HEK293T (cell line): ENCODE data around the gene ANTXR2.

Experiments
- CTCF ChIA-PET: fragments of 350-600 bp; formaldehyde crosslinking; extraction: SDS; loops from one replicate; lab custom pipeline; 2021; ENCODE audit warnings: antibody characterized with exemption, inconsistent platforms; lab: Yijun Ruan, JAX
- POLR2A ChIA-PET: fragments of 350-600 bp; formaldehyde crosslinking; extraction: SDS; loops from one replicate; lab custom pipeline; 2020; ENCODE audit warnings: antibody characterized with exemption, inconsistent platforms; lab: Yijun Ruan, JAX
- DNase-seq: peaks from one replicate; pipeline ENCODE4 v3.0.0; 2012; ENCODE audit warnings: mixed read lengths; ENCODE audit errors: extremely low spot score
- ARNT ChIP-seq: fragments of 450-650 bp; IDR thresholded peaks from 2 replicates; pipeline ENCODE4 v1.6.1; 2017; ENCODE audit warnings: mild to moderate bottlenecking
- BHLHE40 ChIP-seq: fragments of 450-650 bp; IDR thresholded peaks from 2 replicates; pipeline ENCODE4 v1.6.1; 2016; ENCODE audit warnings: mild to moderate bottlenecking, moderate library complexity, borderline replicate concordance
- CTBP1 ChIP-seq: fragments of 450-650 bp; IDR thresholded peaks from 2 replicates; pipeline ENCODE4 v1.6.1; 2016; ENCODE audit warnings: borderline replicate concordance
- ELF4 ChIP-seq: fragments of 450-650 bp; IDR thresholded peaks from 2 replicates; pipeline ENCODE4 v1.6.1; 2017; ENCODE audit warnings: antibody characterized with exemption
- FOXA1 ChIP-seq: fragments of 450-650 bp; IDR thresholded peaks from 2 replicates; pipeline ENCODE4 v1.6.1; 2016; ENCODE audit warnings: mild to moderate bottlenecking
- FOXK2 ChIP-seq: fragments of 450-650 bp; IDR thresholded peaks from 2 replicates; pipeline ENCODE4 v1.6.1; 2016; ENCODE audit warnings: mild to moderate bottlenecking
- FOXM1 ChIP-seq: fragments of 450-650 bp; IDR thresholded peaks from 2 replicates; pipeline ENCODE4 v1.6.1; 2017; ENCODE audit warnings: mild to moderate bottlenecking, borderline replicate concordance
- HDGF ChIP-seq: fragments of 450-650 bp; IDR thresholded peaks from 2 replicates; pipeline ENCODE4 v1.6.1; 2017; ENCODE audit warnings: antibody characterized with exemption, borderline replicate concordance
- L3MBTL2 ChIP-seq: fragments of 450-650 bp; conservative IDR thresholded peaks from 2 replicates; pipeline ENCODE4 v1.6.1; 2016; ENCODE audit warnings: mild to moderate bottlenecking
- LEF1 ChIP-seq: fragments of 450-650 bp; IDR thresholded peaks from 2 replicates; pipeline ENCODE4 v1.6.1; 2017; ENCODE audit warnings: mild to moderate bottlenecking, borderline replicate concordance
- NFRKB ChIP-seq: fragments of 450-650 bp; IDR thresholded peaks from 2 replicates; pipeline ENCODE4 v1.6.1; 2016; ENCODE audit warnings: mild to moderate bottlenecking, moderate library complexity
- PKNOX1 ChIP-seq: fragments of 450-650 bp; IDR thresholded peaks from 2 replicates; pipeline ENCODE4 v1.6.1; 2016
- SP1 ChIP-seq: fragments of 450-650 bp; IDR thresholded peaks from 2 replicates; pipeline ENCODE4 v1.6.1; 2017
- SUZ12 ChIP-seq: fragments of 450-650 bp; IDR thresholded peaks from 2 replicates; pipeline ENCODE4 v1.6.1; 2016; ENCODE audit warnings: mild to moderate bottlenecking
- TARDBP ChIP-seq: fragments of 450-650 bp; IDR thresholded peaks from 2 replicates; pipeline ENCODE4 v1.6.1; 2016
- ZNF384 ChIP-seq: fragments of 450-650 bp; IDR thresholded peaks from 2 replicates; pipeline ENCODE4 v1.6.1; 2016

Gene ANTXR2

GRCh38 chr4:79856196-79856595 lies 216.8 kb downstream of the ANTXR2 start:
- ChIA-PET POLR2A (no interaction called here), CTCF (no interaction called here)
- no peak for TF ChIP-seq FOXA1
- TF ChIP-seq NFRKB: no peak
- no peak for TF ChIP-seq BHLHE40
- no peak for TF ChIP-seq SUZ12
- no peak for TF ChIP-seq FOXM1
- TF ChIP-seq PKNOX1: no peak
- no peak for TF ChIP-seq ARNT
- TF ChIP-seq FOXK2: no peak
- no peak for TF ChIP-seq TARDBP
- TF ChIP-seq SP1: no peak
- TF ChIP-seq LEF1: no peak
- TF ChIP-seq ELF4: no peak
- no peak for TF ChIP-seq CTBP1
- no peak for TF ChIP-seq ZNF384
- TF ChIP-seq L3MBTL2: no peak
- no peak for TF ChIP-seq HDGF
- DNase-seq: no peak

- TF ChIP-seq FOXA1 (no peak), BHLHE40 (no peak), FOXM1 (no peak), LEF1 (no peak), PKNOX1 (no peak), ARNT (no peak), FOXK2 (no peak), SUZ12 (no peak), HDGF (no peak), L3MBTL2 (no peak), CTBP1 (no peak), NFRKB (no peak), TARDBP (no peak), SP1 (no peak), ZNF384 (no peak), ELF4 (no peak)
- ChIA-PET CTCF (no interaction called here), POLR2A (no interaction called here)
- DNase-seq: no peak
Observed at GRCh38 chr4:79854856-79855502, 218.1 kb downstream of the ANTXR2 start.

GRCh38 chr4:79852305-79852730 lies 220.7 kb downstream of the ANTXR2 start:
- TF ChIP-seq TARDBP (no peak), SUZ12 (no peak), FOXM1 (no peak), BHLHE40 (no peak), PKNOX1 (no peak), ELF4 (no peak), CTBP1 (no peak), LEF1 (no peak), SP1 (no peak), FOXA1 (no peak), HDGF (no peak), ZNF384 (no peak), NFRKB (no peak), FOXK2 (no peak), L3MBTL2 (no peak), ARNT (no peak)
- ChIA-PET CTCF (no interaction called here), POLR2A (no interaction called here)
- no peak for DNase-seq

- ChIA-PET CTCF (no interaction called here), POLR2A (no interaction called here)
- TF ChIP-seq FOXK2: no peak
- no peak for TF ChIP-seq HDGF
- no peak for TF ChIP-seq ARNT
- TF ChIP-seq FOXA1: no peak
- TF ChIP-seq ELF4: no peak
- TF ChIP-seq PKNOX1: no peak
- no peak for TF ChIP-seq SP1
- no peak for TF ChIP-seq TARDBP
- no peak for TF ChIP-seq FOXM1
- no peak for TF ChIP-seq LEF1
- DNase-seq: no peak
Observed at GRCh38 chr4:79851625-79852304, 221.3 kb downstream of the ANTXR2 start.
